Mucosa of descending colon (tissue), 3 donors: ENCODE data around the gene CCDC40. TPM values are rescaled to one million over a fixed set of nuclear protein-coding genes. Genes with fewer than 3 reads are reported as not detected.

Source experiments
- ATAC-seq: fragments of 200-7000 bp; cut with Tn5 transposase; one replicate; pipeline ENCODE4 v1.9.1; 2020; ENCODE audit warnings: mild to moderate bottlenecking, moderate library complexity
- DNase-seq, 3 donors: peaks; one replicate each; pipeline ENCODE4 v3.0.0-alpha.2; 2020
- H3K36me3 ChIP-seq: fragments of 200-600 bp; one replicate; pipeline ENCODE4 v1.8.0; 2021; ENCODE audit warnings: low read depth, mild to moderate bottlenecking
- H3K4me1 ChIP-seq: fragments of 200-600 bp; one replicate; pipeline ENCODE4 v1.8.0; 2021; ENCODE audit warnings: low read depth, mild to moderate bottlenecking
- H3K4me3 ChIP-seq: fragments of 200-600 bp; one replicate; pipeline ENCODE4 v1.8.0; 2021; ENCODE audit warnings: mild to moderate bottlenecking
- H3K9me3 ChIP-seq: fragments of 200-600 bp; one replicate; pipeline ENCODE4 v1.8.0; 2021; ENCODE audit warnings: mild to moderate bottlenecking
- intact Hi-C, 2 donors: fragments of 100-400 bp; cut with DNase I in 1 of 2; cut with micrococcal nuclease in 1 of 2; formaldehyde crosslinking; loops; one replicate each; pipeline versions ENCODE4 v1.11.0 to v1.11.1; 2022; cut with DNase I, micrococcal nuclease
- total RNA-seq, 3 donors: library from RNA; stranded (reverse); fragmentation: NEBNext Ultra II Directional in 2 of 3; extraction: Animal tissue kit (Norgen Biotek cat#: 25700) in 2 of 3; gene quantifications; one replicate each; pipeline versions ENCODE4 v1.2.1 to v1.2.4, GENCODE V29; 2021 to 2023
- TF ChIP-seq, protein P1 (sequence below): fragments of 200-600 bp; IDR thresholded peaks from one replicate; pipeline ENCODE4 v1.8.0; 2022; ENCODE audit warnings: antibody characterized with exemption, mild to moderate bottlenecking
- donor health status: DM: no; HTN: no; CAD: no; lungs with moderate emphysema.
- donor health status: DM: no; HTN: no; CAD: no.
- donor health status: DM: no; HTN: yes; CAD: no.

CCDC40 gene
- total RNA-seq, 3 donors from 2014 or later: 2.1 to 5.9 (median 2.7) TPM

DNA sequence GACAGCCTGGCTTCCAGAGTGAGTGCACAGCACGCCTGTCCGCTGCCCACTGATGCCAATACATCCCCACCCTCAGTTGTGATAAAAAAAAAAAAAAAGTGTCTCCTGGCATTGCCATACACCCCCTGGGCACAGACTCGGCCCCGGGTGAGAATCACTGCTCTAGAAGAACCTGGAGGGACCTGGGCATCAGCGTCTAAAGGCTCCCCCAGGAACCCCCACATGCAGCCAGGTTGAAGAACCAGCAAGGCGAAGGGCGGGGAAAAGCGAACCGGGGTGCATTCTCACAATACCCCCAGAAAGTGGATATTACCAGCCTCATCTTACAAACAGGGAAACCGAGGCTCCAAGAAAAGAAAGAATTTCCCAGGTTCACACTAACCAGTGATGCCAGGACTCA lies 28.5 kb upstream of the CCDC40 start:
- H3K4me3 ChIP-seq: no peak overlapping the region
- H3K9me3 ChIP-seq: no peaks in the 10 kb centered on the region
- DNase-seq (peak in 1 of 3 donors; percentile 43), ATAC-seq (no peak)
- intact Hi-C loops: no loop called here
- H3K36me3 ChIP-seq: peaks cover under 1% of the 10 kb centered on the region
- peaks cover 5% of the 10 kb centered on the region for H3K4me1 ChIP-seq
- TF ChIP-seq, protein P1, sequence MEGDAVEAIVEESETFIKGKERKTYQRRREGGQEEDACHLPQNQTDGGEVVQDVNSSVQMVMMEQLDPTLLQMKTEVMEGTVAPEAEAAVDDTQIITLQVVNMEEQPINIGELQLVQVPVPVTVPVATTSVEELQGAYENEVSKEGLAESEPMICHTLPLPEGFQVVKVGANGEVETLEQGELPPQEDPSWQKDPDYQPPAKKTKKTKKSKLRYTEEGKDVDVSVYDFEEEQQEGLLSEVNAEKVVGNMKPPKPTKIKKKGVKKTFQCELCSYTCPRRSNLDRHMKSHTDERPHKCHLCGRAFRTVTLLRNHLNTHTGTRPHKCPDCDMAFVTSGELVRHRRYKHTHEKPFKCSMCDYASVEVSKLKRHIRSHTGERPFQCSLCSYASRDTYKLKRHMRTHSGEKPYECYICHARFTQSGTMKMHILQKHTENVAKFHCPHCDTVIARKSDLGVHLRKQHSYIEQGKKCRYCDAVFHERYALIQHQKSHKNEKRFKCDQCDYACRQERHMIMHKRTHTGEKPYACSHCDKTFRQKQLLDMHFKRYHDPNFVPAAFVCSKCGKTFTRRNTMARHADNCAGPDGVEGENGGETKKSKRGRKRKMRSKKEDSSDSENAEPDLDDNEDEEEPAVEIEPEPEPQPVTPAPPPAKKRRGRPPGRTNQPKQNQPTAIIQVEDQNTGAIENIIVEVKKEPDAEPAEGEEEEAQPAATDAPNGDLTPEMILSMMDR: no peak

DNA sequence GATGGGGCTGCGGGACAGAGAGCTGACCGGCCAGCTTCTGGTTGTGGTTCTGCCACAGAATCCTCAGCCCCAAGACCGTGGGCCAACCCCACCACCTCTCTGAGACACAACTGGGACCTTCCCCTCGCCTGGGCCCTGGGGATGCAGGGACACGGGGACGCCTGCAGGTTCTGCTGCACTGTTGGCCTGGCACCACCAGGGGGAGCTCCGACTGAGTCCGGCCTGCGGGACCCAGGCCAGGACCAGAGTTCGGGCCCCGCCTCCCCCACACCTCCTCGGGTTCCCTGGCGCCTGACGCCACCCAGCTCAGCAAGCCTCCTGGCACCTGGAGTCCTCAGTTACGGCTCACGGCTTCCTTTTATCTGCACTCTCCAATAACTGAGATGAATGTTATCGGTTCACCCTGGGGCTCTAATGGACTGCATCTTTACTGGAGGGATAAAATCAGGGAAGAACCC lies 28.0 kb upstream of the CCDC40 start:
- Histone ChIP-seq H3K4me1 (peaks cover 4% of the 10 kb centered on the region), H3K4me3 (no peak overlapping the region), H3K9me3 (no peaks in the 10 kb centered on the region), H3K36me3 (peaks cover 3% of the 10 kb centered on the region)
- intact Hi-C loops: no loop called here
- DNase-seq: peak; percentile 84 to 91 (median 89)
- peak; percentile 97 for ATAC-seq
- TF ChIP-seq, protein P1: peak; percentile 98

DNA sequence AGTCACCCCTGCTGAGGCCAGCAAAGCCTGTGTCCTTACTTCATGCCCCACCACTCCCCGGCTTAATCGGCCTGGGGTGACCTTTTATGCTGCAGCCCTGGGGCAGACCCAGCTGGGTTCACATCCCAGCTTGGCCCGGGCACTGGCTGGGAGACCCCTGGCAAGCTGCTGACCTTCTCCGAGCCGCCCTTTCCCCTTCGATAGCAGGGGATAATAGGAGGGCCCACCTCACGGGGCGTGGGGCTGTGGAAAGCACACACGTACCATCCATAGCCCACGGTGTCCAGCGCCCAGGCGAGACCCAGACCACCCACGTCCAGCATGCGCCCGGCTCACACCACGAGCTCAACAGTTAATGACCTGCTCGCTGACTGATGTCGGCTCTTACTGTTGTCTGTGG lies 27.6 kb upstream of the CCDC40 start:
- H3K4me3 ChIP-seq: no peak overlapping the region
- peaks cover 3% of the 10 kb centered on the region for H3K36me3 ChIP-seq
- no peak for ATAC-seq
- no peaks in the 10 kb centered on the region for H3K9me3 ChIP-seq
- intact Hi-C loops: no loop called here
- peaks cover 4% of the 10 kb centered on the region for H3K4me1 ChIP-seq
- TF ChIP-seq, protein P1: no peak
- peak in 1 of 3 donors; percentile 55 for DNase-seq

DNA sequence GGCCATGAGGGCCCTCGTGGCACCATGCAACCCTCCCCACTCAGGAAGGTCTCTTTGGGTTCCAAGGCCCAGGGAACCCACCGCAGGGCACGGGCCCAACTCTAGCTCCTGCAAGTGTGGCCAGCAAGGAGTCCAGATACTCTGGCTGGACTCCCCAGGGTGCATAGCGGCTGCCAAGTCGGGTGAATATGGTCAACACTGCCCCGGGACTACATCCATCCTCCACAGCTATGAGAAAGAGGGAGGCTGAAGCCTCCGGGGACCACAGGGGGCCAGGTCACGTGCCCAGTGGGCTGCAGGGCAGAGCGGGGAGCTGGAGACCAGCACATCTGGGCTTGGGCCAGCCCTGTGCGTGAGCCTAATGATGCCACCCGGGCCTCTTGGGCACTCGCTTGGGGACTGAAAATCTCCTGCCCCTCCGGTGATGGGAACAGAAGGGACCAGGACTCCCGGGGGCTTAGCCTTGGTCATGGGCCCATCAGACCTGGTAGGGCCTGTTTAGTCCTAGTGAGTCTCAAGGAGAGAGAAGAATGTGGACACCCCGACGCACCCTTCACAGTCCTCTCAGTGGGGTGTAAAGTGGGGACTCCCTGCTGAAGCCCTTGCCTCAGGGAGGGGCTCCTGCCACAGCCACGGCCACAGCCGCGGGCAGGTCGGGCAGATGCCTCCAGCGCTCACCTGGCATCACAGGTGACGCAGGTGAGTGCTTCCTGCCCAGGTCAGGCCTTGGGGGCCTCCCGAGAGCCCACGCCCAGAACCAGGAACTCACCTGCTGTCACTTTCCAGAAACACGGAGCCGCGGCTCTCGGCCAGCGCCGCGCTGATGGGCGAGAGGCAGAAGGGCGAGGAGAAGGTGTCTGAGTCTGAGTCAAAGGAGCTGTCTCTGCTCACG lies 26.8 kb upstream of the CCDC40 start:
- Histone ChIP-seq H3K4me1 (peaks cover 4% of the 10 kb centered on the region), H3K9me3 (no peaks in the 10 kb centered on the region), H3K4me3 (no peak overlapping the region), H3K36me3 (peaks cover 3% of the 10 kb centered on the region)
- DNase-seq (peak in 1 of 3 donors; percentile 36), ATAC-seq (no peak)
- TF ChIP-seq, protein P1: no peak
- intact Hi-C loops: no loop called here

DNA sequence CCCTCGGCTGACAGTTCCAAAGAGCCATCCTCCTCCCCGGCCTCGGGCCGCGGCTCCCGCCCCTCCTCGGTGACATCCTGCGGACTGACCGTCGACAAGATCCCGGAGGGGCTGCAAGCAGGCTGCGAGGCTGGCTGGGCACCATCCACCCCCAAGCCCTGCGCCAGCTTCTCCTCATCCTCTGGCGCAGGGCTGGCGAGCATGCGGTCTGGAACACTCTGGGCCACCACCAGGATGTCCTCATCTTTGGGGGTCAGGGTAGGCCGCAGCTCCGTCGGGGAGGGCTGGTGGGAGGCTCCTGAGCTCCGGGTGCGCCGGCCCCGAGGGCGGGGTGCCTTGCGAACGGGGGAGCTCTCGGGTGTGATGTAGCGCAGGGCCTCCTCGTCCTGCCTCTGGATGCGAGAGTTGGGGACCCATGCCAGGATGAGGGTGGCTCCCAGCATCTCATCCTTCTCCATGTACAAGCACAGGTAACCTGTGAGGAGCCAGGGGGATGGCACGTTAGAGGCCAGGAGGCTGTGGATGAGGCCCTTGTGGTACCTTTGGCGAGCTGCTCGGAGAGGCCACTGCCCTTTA lies 26.1 kb upstream of the CCDC40 start:
- Histone ChIP-seq H3K9me3 (no peaks in the 10 kb centered on the region), H3K4me1 (peaks cover 4% of the 10 kb centered on the region), H3K4me3 (no peak overlapping the region), H3K36me3 (peaks cover 3% of the 10 kb centered on the region)
- peak in 1 of 3 donors; percentile 38 for DNase-seq
- TF ChIP-seq, protein P1: no peak
- ATAC-seq: no peak
- intact Hi-C loops: no loop called here
